ENCODE data around the gene DDX1.

DNA sequence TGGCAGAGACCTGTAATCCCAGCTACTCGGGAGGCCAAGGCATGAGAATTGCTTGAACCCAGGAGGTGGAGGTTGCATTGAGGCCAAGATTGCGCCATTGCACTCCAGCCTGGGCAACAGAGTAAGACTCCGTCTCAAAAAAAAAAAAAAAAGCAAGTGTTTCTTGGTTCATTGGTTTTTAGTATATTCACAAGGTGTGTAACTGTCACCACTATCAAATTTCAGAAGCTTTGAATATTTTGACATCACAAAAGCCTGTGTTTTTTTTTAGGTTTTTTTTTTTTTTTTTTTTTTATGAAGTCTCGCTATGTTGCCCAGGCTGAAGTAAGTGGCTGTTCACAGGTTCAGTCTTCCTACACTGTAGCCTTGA, 16.7 kb downstream of the DDX1 start:
- TF ChIP-seq, protein P1, sequence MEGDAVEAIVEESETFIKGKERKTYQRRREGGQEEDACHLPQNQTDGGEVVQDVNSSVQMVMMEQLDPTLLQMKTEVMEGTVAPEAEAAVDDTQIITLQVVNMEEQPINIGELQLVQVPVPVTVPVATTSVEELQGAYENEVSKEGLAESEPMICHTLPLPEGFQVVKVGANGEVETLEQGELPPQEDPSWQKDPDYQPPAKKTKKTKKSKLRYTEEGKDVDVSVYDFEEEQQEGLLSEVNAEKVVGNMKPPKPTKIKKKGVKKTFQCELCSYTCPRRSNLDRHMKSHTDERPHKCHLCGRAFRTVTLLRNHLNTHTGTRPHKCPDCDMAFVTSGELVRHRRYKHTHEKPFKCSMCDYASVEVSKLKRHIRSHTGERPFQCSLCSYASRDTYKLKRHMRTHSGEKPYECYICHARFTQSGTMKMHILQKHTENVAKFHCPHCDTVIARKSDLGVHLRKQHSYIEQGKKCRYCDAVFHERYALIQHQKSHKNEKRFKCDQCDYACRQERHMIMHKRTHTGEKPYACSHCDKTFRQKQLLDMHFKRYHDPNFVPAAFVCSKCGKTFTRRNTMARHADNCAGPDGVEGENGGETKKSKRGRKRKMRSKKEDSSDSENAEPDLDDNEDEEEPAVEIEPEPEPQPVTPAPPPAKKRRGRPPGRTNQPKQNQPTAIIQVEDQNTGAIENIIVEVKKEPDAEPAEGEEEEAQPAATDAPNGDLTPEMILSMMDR (IDR thresholded peaks at IDR 0.05), result no peak
- no peak for TF ChIP-seq POLR2A (IDR thresholded peaks at IDR 0.05)

All from heart left ventricle (tissue), 13 donors.